Lung (tissue), 12 donors: ENCODE data around the gene IRF8. TPM values are rescaled to one million over a fixed set of nuclear protein-coding genes. Genes with fewer than 3 reads are reported as not detected.

Experiments used
- ATAC-seq: fragments of 200-7000 bp; cut with Tn5 transposase; one replicate; pipeline ENCODE4 v1.9.1; 2020; ENCODE audit warnings: moderate number of reproducible peaks; ENCODE audit not compliant: insufficient read depth, low FRiP score
- DNase-seq, 3 donors: peaks; one replicate each; pipeline ENCODE4 v3.0.0-alpha.2; 2013 to 2017
- H3K27ac ChIP-seq, 2 donors: one replicate each; pipeline ENCODE4 v1.5.1; 2013; ENCODE audit warnings: mild to moderate bottlenecking in 2 of 2, moderate library complexity in 2 of 2, control low read depth in 1 of 2, inconsistent platforms in 1 of 2, low read depth in 1 of 2, low read length in 1 of 2
- H3K27me3 ChIP-seq, 3 donors: one replicate each; pipeline ENCODE4 v1.5.1; 2013; ENCODE audit warnings: low read length in 2 of 3; ENCODE audit not compliant: control insufficient read depth in 3 of 3, insufficient read depth in 3 of 3
- H3K36me3 ChIP-seq, 4 donors: one replicate each; pipeline ENCODE4 v1.5.1; 2013; ENCODE audit warnings: low read length in 4 of 4, mild to moderate bottlenecking in 1 of 4, moderate library complexity in 1 of 4; ENCODE audit not compliant: control insufficient read depth in 4 of 4, insufficient read depth in 4 of 4
- H3K4me1 ChIP-seq, 5 donors: one replicate each; pipeline ENCODE4 v1.5.1; 2013; ENCODE audit warnings: low read length in 5 of 5, mild to moderate bottlenecking in 2 of 5, moderate library complexity in 1 of 5; ENCODE audit not compliant: control insufficient read depth in 5 of 5, insufficient read depth in 5 of 5
- H3K4me3 ChIP-seq: one replicate; pipeline ENCODE4 v1.5.1; 2013; ENCODE audit warnings: mild to moderate bottlenecking, control low read depth, moderate library complexity
- H3K9ac ChIP-seq, 2 donors: one replicate each; pipeline ENCODE4 v1.5.1; 2013; ENCODE audit warnings: low read length in 2 of 2, control low read depth in 1 of 2; ENCODE audit not compliant: insufficient read depth in 1 of 2
- H3K9me3 ChIP-seq, 4 donors: one replicate each; pipeline ENCODE4 v1.5.1; 2013; ENCODE audit warnings: low read length in 3 of 4, mild to moderate bottlenecking in 1 of 4, moderate library complexity in 1 of 4; ENCODE audit not compliant: control insufficient read depth in 4 of 4, insufficient read depth in 3 of 4
- CTCF ChIP-seq: IDR thresholded peaks from 2 replicates; pipeline ENCODE4 v1.5.1; 2012; ENCODE audit warnings: mild to moderate bottlenecking; ENCODE audit errors: control extremely low read depth, extremely low read depth
- WGBS, 2 donors: extraction: QIAGEN DNeasy Blood & Tissue Kit; methylation state at CpG; one replicate each; pipeline ENCODE4 v1.1.7; 2013; 5-methylcytosine and 5-hydroxymethylcytosine counted together
- polyA plus RNA-seq, 2 donors: library from polyadenylated mRNA; stranded (reverse); fragments of 200-250 nt; gene quantifications; one replicate each; pipeline ENCODE4 v1.2.1, GENCODE V29; 2013
- total RNA-seq, 2 donors: library from RNA; depleted of rRNA in 1 of 2; stranded (reverse); fragments of >200 nt in 1 of 2; gene quantifications; one replicate each; pipeline ENCODE4 v1.2.1, GENCODE V29; 2014 to 2021
- donor health status: control.
- donor health status: control.
- donor health status: Bipolar disorder and iron deficiency.
- donor health status: healthy.
- donor health status: DM: yes; HTN: yes; CAD: no.

IRF8 gene
- total and polyA plus RNA-seq, 4 donors: 7.3 to 48.3 (median 37.0) TPM

- no peak overlapping the region for H3K9ac ChIP-seq
- no peak overlapping the region for H3K27ac ChIP-seq
- no peak for ATAC-seq
- WGBS, 2 donors: 55 to 76% methylated on average over 20 of the region's 20 CpGs
- no peak overlapping the region for H3K4me3 ChIP-seq
- H3K4me1 ChIP-seq: peaks cover 4 to 30% (median 14%) of the 10 kb centered on the region in 5 donors
- H3K27me3 ChIP-seq: peaks cover 2 to 22% (median 7%) of the 10 kb centered on the region in 3 donors
- DNase-seq: no peak
- peaks cover 0 to 11% (median 3%) of the 10 kb centered on the region in 4 donors for H3K36me3 ChIP-seq
- TF ChIP-seq CTCF: no peak
- H3K9me3 ChIP-seq: peaks cover 0 to 5% (median 0%) of the 10 kb centered on the region in 4 donors
These were observed 3.6 kb downstream of the IRF8 start for GRCh38 chr16:85902366-85903155.

GRCh38 chr16:85903559-85903958 is 4.6 kb downstream of the IRF8 start:
- no peak overlapping the region for H3K4me3 ChIP-seq
- DNase-seq: no peak
- H3K27me3 ChIP-seq: peaks cover 0 to 14% (median 2%) of the 10 kb centered on the region in 3 donors
- H3K9me3 ChIP-seq: peaks cover 0 to 5% (median 0%) of the 10 kb centered on the region in 4 donors
- ATAC-seq: no peak
- WGBS, 2 donors: 45 to 72% methylated on average over 6 of the region's 6 CpGs
- H3K9ac ChIP-seq: no peak overlapping the region
- no peak for TF ChIP-seq CTCF
- H3K36me3 ChIP-seq: peaks cover 0 to 11% (median 3%) of the 10 kb centered on the region in 4 donors
- peaks cover 4 to 24% (median 10%) of the 10 kb centered on the region in 5 donors for H3K4me1 ChIP-seq
- no peak overlapping the region for H3K27ac ChIP-seq

GRCh38 chr16:85905110-85906095 is 6.4 kb downstream of the IRF8 start:
- Histone ChIP-seq H3K9ac (no peak overlapping the region), H3K4me3 (no peak overlapping the region), H3K27ac (no peak overlapping the region), H3K27me3 (peaks cover 0 to 3% (median 0%) of the 10 kb centered on the region in 3 donors), H3K36me3 (peaks cover 0 to 16% (median 5%) of the 10 kb centered on the region in 4 donors), H3K9me3 (peaks cover 0 to 5% (median 0%) of the 10 kb centered on the region in 4 donors), H3K4me1 (peaks cover 0 to 19% (median 8%) of the 10 kb centered on the region in 5 donors)
- TF ChIP-seq CTCF: no peak
- no peak for ATAC-seq
- WGBS, 2 donors: 62 to 81% methylated on average over 20 of the region's 20 CpGs
- no peak for DNase-seq
